ENCODE measurements around the gene CRYGA.
"Not testable (repeated sequence)": the region's sequence is repeated elsewhere in the genome, so short reads cannot be mapped to it uniquely, and the experiment has no call there.

Gene CRYGA

GRCh38 chr2:208124013-208124715, 39.2 kb downstream of the CRYGA start, which contains the start of gene CRYGD:
CRYGD (minus strand) TSS chr2:208124524; CDS start chr2:208124473, 51 bp downstream.
- DNase-seq: not testable (repeated sequence)

GRCh38 chr2:208122248-208122647, 41.1 kb downstream of the CRYGA start:
- DNase-seq: no peak

- DNase-seq: no peak
These were observed 44.5 kb downstream of the CRYGA start for GRCh38 chr2:208118918-208119317.

GRCh38 chr2:208117390-208117789, 46.0 kb downstream of the CRYGA start:
- DNase-seq: not testable (repeated sequence)

- DNase-seq: no peak
These were observed 50.4 kb downstream of the CRYGA start for GRCh38 chr2:208112969-208113368.

- not testable (repeated sequence) for DNase-seq
These were observed 51.1 kb downstream of the CRYGA start for GRCh38 chr2:208112273-208112745.

Measured in cerebellar nuclear complex (tissue), 1 donor.